NCI-H187 (cell line): ENCODE measurements around the gene CNGA2.
A peak's percentile ranks its signal among the peaks of the same experiment; 100 is the strongest.

Experiments used
- DNase-seq, 2 experiments: peaks; one replicate each; lab custom pipeline; 2025; lab: John Stamatoyannopoulos, UW

The CNGA2 gene

DNA sequence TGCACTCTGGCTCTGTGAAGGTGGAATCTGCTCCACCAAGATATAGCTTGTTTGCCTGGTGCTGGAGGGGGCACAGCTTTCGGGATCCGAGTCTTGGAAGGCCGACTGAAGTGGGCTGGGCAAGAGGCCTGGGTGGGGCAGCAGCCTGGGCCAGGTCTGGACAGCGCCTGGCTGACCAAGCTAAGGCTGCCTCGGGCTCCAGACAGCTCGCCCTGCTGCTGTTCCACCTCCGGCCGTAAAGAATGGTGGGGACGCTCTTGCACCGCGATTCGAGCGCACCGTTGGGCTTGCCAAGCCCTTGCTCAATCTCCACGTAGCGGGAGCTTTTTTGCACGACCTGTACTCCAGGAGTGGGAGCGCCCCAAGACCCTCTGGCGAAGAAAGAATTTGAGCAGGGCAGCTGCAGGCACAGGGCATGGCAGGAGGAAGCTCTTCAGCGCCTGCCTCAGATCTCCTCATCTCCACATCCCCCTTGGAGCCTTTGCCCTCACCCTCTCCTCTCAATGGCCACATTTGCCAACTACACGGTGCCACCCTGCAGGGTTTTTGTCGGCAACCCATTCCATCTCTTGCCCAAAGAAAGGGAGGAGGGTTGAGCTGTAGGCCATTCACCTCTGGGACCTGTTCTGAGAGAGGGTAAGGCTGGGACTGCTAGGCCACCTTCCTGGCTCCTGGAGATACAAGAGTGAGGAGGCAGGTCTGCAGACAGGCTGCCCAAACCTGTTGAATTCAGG, 18.9 kb downstream of the CNGA2 start:
- no peak for DNase-seq

DNA sequence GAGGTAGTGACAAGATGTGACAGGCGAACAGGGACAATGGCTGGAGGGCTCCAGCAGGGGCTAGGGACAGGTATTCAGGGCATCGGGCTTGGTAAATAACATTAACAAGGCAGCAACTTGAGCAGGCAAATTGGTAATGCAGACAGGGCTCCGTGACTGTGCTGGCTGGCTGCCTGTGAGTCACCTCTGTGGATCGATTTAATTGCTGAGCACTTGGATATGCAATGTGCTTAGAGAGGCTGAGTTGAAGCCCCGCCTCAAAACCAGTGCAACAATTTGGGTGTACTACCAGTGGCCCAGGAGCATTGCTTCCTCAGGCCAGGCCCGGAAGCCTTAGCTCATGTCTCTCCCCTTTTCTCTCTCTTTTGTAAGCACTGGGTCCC, 19.5 kb downstream of the CNGA2 start:
- peak in 1 of 2 experiments; percentile 27 for DNase-seq

DNA sequence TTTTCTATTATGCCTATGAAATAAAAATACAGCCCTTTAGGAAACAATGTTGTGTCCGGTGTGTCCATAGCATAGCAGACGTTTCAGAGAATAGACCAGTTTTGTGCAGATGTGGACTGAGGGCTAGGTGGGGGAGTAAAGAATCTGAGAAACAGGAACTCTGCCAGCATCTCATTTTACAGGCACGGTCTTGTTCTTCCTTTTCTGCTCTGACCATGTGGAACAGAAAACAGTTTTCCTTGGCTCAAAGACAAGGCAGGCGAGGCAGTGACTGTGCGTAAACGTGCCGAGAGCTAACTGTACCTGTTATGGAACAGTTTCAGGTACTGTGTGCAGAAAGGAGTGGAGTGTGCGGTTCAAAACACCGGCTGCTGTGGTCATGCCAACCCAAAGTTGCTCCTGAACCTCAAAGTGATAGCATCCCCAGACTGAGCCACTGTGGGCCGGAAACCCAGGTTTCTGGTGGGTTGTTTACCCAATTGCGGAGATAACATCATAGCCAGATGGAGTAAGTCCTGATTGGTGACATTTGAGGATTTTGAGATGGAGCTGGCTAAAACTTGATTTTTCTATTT, 20.2 kb downstream of the CNGA2 start:
- no peak for DNase-seq

DNA sequence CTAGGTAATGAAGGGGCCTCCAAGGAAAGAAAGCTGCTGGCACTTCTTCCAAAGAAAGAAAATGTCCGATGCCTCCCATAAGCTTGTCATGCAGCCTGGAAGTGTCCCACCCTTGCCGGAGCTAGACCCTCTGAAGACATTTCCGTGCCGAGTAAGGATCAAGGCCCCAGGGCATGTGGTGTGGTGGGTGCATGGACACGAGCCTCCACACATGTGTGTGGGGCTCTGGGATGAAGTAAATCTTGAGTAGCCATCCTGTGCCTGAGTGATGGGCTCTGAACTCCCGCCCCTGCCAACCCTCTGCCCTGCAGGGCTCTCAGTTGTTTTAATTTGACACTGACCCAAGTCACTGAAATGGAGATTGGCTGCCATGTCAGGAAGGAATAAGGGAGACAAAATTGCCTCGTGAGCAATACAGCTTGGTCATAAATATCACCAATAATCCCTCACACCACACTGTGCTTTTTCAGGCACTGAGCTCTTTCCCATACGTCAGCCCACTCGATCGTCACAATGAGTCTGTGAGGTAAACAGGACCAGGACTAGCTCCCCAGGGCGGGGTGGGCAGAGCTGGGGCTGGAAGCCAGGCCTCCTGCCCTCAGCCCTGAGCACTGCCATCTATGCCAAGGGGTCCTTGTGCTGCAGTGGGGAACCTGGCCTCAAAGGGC, 24.6 kb downstream of the CNGA2 start:
- DNase-seq, result no peak

DNA sequence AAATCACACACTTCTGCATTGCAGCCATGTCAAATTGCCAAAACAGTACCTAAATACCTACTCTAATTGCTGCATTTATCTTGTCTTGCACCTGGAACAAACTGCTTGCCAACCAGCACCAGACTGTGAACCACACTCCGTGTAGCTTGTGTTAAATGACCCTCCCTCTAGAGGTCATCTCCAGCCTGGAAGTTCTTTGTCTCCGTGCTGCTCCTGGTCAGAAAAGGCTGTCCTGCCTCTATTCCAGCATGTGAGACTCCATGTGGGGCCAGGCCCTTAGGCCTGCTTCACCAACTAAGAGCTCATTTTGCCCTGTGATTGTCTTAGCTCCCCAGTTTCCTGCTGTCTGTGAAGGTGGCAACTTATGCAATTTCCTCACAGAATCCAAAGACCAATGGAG, 28.3 kb downstream of the CNGA2 start:
- DNase-seq, result no peak

DNA sequence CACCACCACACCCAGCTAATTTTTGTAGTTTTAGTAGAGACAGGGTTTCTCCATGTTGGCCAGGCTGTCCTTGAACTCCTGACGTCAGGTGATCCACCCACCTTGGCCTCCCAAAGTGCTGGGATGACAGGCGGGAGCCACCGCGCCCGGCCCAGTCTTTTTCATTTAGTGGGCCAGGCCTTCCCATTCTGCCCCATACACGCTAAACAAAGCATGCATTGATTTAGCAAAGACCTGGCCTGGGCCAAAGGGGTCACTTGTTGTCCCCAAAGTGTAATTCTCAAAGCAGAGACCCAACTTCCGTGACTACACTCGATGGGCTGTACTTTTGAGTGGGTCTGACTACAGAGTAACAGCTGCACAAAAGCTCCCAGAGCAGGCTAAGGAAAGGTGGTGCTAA, 29.2 kb downstream of the CNGA2 start:
- DNase-seq, result no peak

DNA sequence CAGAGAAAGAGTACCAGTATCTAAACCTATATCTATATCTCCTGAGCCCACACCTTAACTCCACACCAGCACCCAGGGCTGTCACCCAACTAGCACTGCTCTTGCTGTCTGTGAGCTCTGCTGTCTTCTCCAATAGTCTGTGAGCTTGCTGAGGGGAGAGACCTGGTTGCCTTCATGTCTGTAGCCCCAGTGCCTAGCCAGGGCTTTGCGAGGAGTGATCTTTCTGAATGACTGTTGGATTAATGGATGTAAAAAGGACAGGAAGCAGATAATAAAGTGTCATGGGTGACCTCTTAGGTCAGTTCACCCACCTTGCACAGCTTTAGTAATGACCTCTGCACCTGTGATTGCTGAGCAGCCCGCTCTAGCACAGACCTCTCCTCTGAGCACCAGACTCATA, 30.5 kb downstream of the CNGA2 start:
- DNase-seq, result no peak

DNA sequence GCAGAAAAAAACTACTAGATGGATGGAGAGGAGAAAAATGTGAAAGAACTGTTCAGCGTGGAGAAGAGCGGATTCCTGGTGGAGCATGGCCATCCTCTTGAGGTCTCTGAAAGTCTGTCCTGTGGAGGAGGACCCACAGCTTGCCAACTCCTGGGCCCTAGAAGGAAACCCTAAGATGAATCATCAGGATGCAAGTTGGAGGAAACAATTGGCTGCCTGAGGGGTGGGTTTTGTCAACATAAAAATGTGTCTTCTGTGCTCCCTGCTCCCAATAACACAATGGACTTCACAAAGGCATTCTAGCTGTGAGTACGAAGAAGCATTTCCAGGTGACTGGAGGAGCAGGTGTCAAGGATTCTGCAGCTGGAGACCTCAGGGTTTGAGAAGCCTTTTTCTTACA, 37.2 kb downstream of the CNGA2 start:
- no peak for DNase-seq

DNA sequence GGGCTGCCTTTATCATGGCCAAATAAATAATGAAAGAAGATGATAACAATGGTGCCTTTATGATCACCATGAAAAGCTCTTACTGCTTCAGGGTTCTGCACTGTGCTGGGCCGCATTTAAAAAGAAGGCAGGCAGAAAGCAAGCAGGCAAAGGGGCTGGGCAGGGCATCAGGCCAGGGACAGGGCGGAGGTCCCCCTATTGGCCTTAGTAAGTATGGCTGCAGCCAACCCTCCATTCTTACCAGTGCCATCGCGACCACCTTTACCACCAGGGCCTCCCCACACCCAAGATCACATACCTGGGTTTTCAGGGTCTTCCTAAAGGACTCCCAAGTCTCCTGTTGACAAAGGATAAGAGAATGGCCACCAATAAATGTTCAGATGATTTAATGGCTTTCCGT, 38.9 kb downstream of the CNGA2 start:
- no peak for DNase-seq

DNA sequence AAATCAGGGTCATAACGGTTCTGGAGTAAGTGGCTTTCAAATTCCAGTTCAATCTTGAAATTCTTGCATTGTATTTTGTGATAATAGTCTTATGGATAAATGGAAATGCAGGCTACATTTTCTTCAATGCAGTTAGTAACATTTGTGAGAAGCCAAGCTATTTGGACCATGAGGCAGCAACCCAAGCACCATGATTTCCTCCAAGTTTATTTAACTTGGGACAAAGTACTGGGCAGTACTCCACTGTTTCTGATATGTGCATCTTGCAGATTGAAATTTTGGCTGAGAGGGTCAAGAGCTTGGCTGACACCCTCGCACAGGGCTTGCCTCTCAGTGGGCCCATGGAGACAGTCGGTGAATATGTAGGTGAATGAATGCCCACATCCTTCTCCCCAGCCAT, 39.9 kb downstream of the CNGA2 start:
- DNase-seq, result no peak

DNA sequence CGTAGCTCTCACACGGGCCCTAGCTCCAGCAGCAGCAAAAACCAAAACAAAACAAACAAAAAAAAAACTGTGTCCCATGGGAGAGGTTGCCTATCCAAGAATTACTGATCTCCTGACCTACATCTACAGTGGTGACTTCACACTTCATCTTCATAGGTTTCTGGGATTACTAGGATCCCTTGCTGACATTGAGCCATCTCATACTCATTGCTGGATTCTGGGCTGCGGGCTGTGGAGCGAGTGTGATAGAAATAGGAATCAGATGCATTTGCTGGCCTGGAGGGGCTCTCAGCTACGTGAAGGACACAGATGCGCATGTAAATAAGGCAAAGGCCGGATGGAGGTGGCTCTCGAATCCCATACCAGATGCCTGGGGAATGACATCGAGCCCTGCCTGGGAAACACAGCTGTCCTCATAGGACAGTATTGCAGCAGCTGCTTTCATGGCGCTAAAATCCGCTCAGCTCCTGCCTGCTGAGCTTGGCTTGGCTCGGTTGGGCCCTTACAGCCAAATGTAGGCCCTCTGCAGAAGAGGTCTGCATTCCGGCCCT, 41.7 kb downstream of the CNGA2 start:
- DNase-seq, result no peak

DNA sequence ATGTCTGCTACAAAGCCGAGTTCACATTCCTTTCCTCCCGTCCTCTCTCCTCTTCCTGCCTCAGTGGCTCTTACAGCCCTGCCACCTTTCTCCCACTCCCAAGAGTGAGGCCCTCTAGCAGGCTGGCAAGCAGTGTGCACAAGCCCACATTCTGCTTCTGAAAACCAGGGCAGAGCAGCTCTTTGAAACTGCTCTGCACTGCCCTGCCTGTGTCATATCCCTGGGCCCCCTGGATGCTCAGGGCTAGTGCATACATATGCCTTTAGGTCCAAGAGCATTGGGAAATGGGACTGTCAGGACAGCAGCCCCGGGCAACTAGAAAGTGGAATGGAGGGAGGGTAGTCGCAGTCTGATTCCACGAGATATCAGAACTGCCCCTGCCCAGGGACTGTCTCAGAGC, 42.4 kb downstream of the CNGA2 start:
- no peak for DNase-seq

DNA sequence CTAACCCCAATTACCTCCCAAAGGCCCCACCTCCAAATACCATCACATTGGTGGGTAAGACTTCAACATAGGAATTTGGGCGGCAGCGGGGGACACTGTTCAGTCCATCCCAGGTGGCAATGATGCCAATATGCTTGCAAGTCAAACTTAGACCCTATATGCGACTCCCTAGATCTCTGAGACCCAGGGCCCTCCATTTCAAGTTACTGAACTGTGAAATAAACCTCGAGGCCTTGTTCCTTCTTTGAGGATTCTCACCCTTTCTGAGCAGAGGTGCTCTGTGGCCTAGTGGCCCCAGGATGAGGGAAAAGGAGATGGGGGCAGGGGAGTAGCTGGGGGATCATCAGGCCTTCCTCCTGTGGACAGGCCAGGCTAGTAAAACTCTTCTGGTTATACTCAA, 44.7 kb downstream of the CNGA2 start:
- no peak for DNase-seq

DNA sequence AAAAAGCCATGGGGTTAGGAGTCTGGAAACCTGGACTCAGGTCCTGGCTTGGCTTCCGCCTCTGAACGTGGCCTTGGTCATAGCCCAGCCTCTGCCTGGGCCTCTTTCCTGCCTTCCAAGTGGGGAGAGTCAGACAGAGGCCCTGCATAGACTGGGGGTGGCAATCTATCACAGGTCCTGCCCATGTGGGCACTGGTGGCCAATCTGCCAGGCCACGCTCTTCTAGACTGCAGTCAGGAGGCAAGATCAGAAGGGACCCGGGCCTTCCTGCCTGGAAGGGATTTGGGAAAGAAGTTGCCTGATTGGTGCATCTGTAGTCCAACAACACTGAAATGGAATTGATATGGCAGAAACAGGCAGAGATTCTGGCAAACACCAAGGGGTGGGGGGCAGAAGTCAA, 46.1 kb downstream of the CNGA2 start:
- no peak for DNase-seq

DNA sequence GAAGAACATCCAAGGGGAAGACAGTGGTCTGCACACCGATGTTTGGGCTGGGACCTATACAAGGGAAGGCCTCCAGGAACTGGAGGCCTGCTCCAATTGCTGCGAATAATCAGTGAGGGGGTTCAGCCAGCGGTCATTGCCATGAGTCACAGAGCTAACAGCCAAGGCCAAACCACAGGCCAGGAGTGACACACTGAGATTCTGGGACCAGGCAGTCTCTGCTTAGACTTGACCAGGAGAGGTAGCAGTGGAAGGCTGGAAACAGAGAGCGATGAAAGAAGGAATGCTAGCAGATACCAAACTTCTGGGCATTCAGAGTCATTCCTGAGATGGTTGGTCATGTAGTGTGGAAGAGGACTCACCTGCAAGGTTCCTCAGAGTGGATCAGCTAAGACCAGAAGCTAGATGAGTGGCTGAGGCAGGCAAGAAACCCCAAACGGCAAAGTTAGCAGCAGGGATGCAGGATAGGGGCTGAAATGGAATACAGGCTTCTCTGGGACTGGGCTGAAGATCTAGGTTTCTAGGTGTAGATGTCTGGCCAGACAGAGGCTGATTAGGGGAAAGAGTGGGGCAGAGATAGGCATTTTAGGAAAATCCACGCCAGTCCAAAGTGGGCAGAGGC, 54.7 kb downstream of the CNGA2 start:
- DNase-seq, result no peak

DNA sequence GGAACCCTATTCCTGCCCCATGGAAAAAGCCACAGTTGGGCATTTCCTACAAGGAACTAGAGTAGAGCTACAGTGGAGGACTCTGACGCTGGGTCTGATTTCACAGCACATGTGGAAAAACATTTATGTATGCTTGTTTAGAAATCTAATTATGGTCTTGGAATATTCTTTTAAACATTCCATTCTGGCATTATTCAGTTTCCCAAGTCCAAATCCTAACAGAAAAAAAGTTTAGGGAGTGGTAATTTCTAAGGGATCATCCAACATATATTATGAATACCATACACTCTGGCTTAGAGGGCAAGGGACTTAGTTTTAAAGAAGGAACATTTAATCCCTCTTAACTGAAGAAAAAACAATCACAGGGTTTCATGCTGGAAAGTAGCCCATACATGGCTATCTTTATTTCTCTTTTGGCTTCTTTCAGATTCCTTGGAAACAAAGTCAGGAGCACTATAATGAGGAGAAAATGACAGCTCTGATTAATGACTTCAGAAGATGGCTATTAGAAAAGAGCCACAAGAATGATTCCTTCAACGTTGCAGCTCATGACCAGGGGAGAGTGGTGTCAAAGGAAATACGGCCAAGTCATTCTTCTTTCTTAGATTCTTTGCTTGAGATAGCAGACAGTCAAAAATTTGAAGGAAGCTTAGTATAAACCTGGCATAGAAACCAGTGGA, 56.1 kb downstream of the CNGA2 start:
- DNase-seq, result no peak

DNA sequence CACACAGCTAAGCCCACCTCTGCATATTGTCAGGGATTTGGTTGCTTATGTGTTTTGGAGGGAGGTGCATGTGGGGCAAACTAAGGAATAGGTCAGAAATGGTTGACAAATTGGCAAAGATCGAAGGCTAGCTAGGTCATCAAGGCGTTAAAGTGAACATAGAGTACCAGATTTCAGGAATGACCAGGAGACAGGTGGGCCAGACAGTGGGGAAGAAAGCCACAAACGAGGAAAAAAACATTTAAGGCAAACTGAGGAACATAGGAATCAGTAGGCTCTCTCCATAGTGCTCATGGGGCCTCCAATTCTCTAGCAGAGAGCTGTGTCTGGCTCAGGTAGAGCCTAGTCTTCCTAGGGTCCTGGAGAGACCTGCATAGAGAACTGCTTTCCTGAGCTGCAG, 57.4 kb downstream of the CNGA2 start:
- no peak for DNase-seq

DNA sequence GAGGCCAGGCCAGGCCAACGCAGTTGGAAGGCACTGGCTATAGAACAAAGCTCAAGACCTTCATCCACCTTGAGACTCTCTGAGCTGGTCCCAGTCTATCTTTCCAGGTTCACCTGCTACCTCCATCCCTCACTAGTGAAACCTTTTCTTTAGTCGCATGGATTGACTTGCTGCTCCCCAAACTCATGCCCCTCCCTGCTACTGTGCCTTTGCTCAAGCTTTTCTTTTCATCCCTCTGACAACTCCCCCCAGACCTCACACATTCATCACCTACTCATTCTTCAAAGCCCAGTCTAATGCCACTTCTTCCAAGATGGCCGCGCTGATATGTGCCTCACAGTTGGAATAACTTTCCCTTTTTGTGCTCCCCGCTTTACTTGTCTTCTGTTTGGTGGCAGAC, 58.0 kb downstream of the CNGA2 start:
- no peak for DNase-seq

DNA sequence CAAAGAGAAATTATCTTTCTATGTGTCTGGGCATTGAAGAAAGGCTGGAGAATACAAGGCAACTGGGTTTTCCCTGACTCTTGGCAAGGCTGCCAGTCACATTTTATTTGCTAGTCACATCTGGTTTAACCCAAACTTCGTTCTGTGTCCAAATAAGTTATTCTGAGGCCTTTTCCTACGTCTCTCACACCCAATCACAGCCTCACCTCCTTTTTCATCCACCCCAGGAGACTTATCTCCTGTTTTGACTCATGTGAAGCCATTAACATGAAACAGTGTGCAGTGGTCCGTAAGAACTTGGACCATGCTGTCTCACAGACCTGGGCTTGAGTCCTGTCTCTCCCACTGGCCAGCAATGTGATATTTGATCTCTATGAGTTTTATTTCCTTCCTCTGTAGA, 59.3 kb downstream of the CNGA2 start:
- DNase-seq, result no peak
